Measurements from ENCODE around the gene PTPRJ.

DNA sequence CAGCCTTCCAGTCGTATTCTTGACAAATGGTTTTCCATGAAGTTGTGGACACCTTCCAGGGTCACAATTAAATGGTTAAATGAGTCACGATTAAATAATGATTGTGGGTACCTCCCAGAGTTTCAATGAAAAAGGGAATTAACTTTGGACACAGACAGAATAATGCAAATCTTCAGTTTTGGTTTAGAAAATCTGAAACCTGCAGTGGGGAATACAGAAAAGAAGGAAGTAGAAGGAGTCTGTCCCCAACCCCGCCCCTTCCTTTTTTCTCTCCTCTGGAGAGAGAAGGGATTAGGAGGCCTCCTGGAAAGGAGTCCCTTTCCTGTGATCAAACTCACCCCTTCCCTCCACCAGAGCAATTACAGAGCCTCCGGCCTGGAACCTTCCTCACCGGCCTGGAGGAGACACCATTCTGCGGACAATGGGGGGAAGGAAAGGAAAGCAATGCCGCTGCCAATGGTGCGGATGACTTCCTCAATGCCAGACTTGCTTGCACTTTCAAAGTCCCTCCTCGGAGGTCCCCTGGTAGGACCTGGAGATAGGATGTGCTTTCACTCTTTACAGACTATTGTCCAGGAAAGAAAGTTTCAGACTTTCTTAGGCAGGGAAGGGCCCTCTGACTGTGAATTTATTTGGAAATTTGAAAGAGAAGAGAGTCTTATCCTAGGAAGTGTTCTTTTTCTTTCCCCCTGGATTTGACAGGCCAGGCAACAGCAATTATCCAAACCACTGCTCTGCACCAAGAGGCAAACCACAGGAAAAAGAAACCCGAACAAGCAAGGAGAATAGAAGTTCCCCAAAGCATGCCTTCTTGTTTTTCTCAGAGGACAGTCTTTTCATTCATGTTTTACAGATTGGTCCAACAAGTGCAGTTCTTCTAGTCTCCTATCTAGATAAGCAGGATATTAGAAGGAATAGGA, 86.8 kb downstream of the PTPRJ start:
- TF ChIP-seq, protein P1, sequence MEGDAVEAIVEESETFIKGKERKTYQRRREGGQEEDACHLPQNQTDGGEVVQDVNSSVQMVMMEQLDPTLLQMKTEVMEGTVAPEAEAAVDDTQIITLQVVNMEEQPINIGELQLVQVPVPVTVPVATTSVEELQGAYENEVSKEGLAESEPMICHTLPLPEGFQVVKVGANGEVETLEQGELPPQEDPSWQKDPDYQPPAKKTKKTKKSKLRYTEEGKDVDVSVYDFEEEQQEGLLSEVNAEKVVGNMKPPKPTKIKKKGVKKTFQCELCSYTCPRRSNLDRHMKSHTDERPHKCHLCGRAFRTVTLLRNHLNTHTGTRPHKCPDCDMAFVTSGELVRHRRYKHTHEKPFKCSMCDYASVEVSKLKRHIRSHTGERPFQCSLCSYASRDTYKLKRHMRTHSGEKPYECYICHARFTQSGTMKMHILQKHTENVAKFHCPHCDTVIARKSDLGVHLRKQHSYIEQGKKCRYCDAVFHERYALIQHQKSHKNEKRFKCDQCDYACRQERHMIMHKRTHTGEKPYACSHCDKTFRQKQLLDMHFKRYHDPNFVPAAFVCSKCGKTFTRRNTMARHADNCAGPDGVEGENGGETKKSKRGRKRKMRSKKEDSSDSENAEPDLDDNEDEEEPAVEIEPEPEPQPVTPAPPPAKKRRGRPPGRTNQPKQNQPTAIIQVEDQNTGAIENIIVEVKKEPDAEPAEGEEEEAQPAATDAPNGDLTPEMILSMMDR (optimal IDR thresholded peaks at IDR 0.05 in 1 of 3, IDR thresholded peaks at IDR 0.05 in 1 of 3, conservative IDR thresholded peaks at IDR 0.05 in 1 of 3; ENCODE audit: extremely low read depth in 1 of 3, insufficient read depth in 2 of 3, low read length in 3 of 3), result no peak
- no peak for TF ChIP-seq EZH2 (IDR thresholded peaks at IDR 0.05; ENCODE audit: low read length)
